ENCODE measurements around the gene RBKS. TPM values are rescaled to one million over a fixed set of nuclear protein-coding genes. Genes with fewer than 3 reads are reported as not detected.

Gene RBKS
- total and polyA plus RNA-seq, 4 donors: 3.5 to 5.0 (median 3.8) TPM

- Histone ChIP-seq H3K4me3 (ENCODE audit: low read depth, low read length) (no peak overlapping the region), H3K4me1 (ENCODE audit: control insufficient read depth, insufficient read depth, low read length) (no peaks in the 10 kb centered on the region), H3K9me3 (ENCODE audit: control insufficient read depth, insufficient read depth, low read length) (no peaks in the 10 kb centered on the region), H3K27ac (ENCODE audit: low read depth, low read length) (no peak overlapping the region), H3K27me3 (ENCODE audit: control insufficient read depth, insufficient read depth, low read length) (no peaks in the 10 kb centered on the region), H3K36me3 (ENCODE audit: control insufficient read depth, insufficient read depth, low read length) (no peaks in the 10 kb centered on the region)
- no CpG with 5 or more reads among the region's 2 CpGs for WGBS (ENCODE audit: insufficient coverage)
- no peak for DNase-seq (ENCODE audit: low read depth in 4 of 6, low spot score in 6 of 6)
These were observed 19.7 kb upstream of the RBKS start for GRCh38 chr2:27909901-27910300.

DNA sequence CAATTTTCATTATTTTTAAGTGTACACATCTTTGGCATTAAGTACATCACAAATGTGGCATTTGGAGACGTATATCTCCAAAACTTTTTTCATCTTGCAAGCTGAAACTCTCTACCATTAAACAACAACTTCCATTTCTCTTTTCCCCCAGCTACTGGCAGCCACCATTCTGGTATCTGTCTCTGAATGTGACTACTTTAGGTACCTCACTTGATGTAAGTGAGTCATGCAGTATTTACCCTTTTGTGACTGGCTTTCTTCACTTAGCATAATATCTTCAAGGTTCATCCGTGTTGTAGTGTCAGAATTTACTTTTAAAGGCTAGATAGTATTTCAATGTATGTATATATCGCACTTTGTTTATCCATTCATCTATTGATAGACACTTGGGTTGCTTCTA lies 17.4 kb upstream of the RBKS start:
- Histone ChIP-seq H3K9me3 (ENCODE audit: control insufficient read depth, insufficient read depth, low read length) (no peaks in the 10 kb centered on the region), H3K27me3 (ENCODE audit: control insufficient read depth, insufficient read depth, low read length) (no peaks in the 10 kb centered on the region), H3K27ac (ENCODE audit: low read depth, low read length) (no peak overlapping the region), H3K4me3 (ENCODE audit: low read depth, low read length) (no peak overlapping the region), H3K4me1 (ENCODE audit: control insufficient read depth, insufficient read depth, low read length) (no peaks in the 10 kb centered on the region), H3K36me3 (ENCODE audit: control insufficient read depth, insufficient read depth, low read length) (no peaks in the 10 kb centered on the region)
- no CpG with 5 or more reads among the region's 3 CpGs for WGBS (ENCODE audit: insufficient coverage)
- DNase-seq (ENCODE audit: low read depth in 4 of 6, low spot score in 6 of 6): no peak

GRCh38 chr2:27906074-27906473 lies 15.9 kb upstream of the RBKS start:
- Histone ChIP-seq H3K27ac (ENCODE audit: low read depth, low read length) (no peak overlapping the region), H3K9me3 (ENCODE audit: control insufficient read depth, insufficient read depth, low read length) (no peaks in the 10 kb centered on the region), H3K4me3 (ENCODE audit: low read depth, low read length) (no peak overlapping the region), H3K4me1 (ENCODE audit: control insufficient read depth, insufficient read depth, low read length) (no peaks in the 10 kb centered on the region), H3K27me3 (ENCODE audit: control insufficient read depth, insufficient read depth, low read length) (no peaks in the 10 kb centered on the region), H3K36me3 (ENCODE audit: control insufficient read depth, insufficient read depth, low read length) (no peaks in the 10 kb centered on the region)
- DNase-seq (ENCODE audit: low read depth in 4 of 6, low spot score in 6 of 6): no peak
- WGBS (ENCODE audit: insufficient coverage): 100% methylated on average over 1 of the region's 1 CpG

DNA sequence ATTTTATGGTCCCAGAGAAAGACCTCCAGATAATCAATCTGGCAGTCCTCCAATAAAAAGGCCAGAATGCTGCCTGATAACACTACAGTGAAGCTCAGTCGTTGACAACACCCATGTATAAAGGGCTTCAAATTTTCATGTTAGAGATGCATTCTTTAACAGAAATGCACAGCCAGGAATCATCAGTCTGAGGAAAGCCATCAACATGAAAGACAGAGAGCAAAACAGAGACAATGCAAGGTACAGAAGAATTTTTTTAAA lies 14.1 kb upstream of the RBKS start:
- Histone ChIP-seq H3K27ac (ENCODE audit: low read depth, low read length) (no peak overlapping the region), H3K27me3 (ENCODE audit: control insufficient read depth, insufficient read depth, low read length) (no peaks in the 10 kb centered on the region), H3K9me3 (ENCODE audit: control insufficient read depth, insufficient read depth, low read length) (no peaks in the 10 kb centered on the region), H3K36me3 (ENCODE audit: control insufficient read depth, insufficient read depth, low read length) (peaks cover 3% of the 10 kb centered on the region), H3K4me1 (ENCODE audit: control insufficient read depth, insufficient read depth, low read length) (no peaks in the 10 kb centered on the region), H3K4me3 (ENCODE audit: low read depth, low read length) (no peak overlapping the region)
- no CpG with 5 or more reads among the region's 1 CpG for WGBS (ENCODE audit: insufficient coverage)
- DNase-seq (ENCODE audit: low read depth in 4 of 6, low spot score in 6 of 6): peak in 1 of 6 donors; percentile 40

DNA sequence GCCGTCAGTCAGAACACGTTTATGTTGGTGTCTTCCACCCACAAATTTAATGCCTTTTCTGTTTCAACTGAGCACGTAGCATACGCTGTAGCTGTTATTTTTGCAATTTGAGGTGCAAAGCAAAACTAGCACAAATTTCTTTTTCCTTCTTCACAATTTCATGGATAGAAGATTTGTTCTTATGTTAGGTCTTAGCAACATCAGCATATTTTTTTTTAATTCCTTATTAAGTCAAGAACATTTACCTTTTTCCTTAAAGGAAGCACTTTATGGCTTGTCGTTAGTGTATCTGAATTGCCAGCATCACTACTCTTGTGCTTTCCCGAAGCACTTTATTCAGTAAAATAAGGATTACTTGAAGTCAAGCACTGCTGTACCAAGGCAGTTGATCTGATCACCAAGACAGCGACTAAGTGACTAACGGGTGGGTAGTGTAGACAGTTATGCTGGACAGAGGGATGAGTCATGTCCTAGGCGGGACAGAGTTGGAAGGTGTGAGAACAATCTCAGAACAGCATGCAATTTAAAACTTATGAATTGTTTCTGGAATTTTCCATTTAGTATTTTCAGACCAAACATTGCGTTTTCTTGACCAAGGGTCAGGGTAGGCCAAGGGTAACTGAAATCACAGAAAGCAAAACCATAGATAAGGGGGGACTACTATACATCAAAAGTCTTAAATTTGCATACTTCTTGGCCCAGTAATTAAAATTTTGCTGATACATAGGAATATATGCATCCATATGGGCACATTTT lies 13.6 kb upstream of the RBKS start:
- DNase-seq (ENCODE audit: low read depth in 4 of 6, low spot score in 6 of 6): no peak
- Histone ChIP-seq H3K9me3 (ENCODE audit: control insufficient read depth, insufficient read depth, low read length) (no peaks in the 10 kb centered on the region), H3K27ac (ENCODE audit: low read depth, low read length) (no peak overlapping the region), H3K36me3 (ENCODE audit: control insufficient read depth, insufficient read depth, low read length) (peaks cover 3% of the 10 kb centered on the region), H3K4me1 (ENCODE audit: control insufficient read depth, insufficient read depth, low read length) (no peaks in the 10 kb centered on the region), H3K27me3 (ENCODE audit: control insufficient read depth, insufficient read depth, low read length) (no peaks in the 10 kb centered on the region), H3K4me3 (ENCODE audit: low read depth, low read length) (no peak overlapping the region)
- WGBS (ENCODE audit: insufficient coverage): 95% methylated on average over 4 of the region's 10 CpGs

DNA sequence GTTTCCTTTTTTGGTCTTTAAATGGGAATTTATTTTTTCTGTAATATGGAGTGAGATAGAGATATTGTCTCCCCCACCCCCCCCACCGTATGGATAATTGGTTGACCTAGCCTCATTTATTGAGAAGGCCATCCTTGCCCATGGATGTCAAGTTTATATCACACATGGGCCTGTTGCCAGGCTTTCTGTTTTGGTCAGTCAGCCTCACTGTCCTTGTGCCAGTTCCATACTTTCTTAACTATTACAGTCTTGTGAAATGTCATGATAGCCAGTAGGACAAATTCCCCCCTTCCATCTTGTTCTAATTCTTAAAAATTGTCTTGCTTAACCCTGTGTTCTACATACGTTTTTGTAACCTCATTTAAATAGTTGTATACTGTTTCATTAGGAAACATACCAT lies 12.8 kb upstream of the RBKS start:
- no CpG with 5 or more reads among the region's 2 CpGs for WGBS (ENCODE audit: insufficient coverage)
- H3K9me3 ChIP-seq (ENCODE audit: control insufficient read depth, insufficient read depth, low read length): no peaks in the 10 kb centered on the region
- no peak overlapping the region for H3K4me3 ChIP-seq (ENCODE audit: low read depth, low read length)
- H3K4me1 ChIP-seq (ENCODE audit: control insufficient read depth, insufficient read depth, low read length): no peaks in the 10 kb centered on the region
- no peak overlapping the region for H3K27ac ChIP-seq (ENCODE audit: low read depth, low read length)
- H3K36me3 ChIP-seq (ENCODE audit: control insufficient read depth, insufficient read depth, low read length): peaks cover 3% of the 10 kb centered on the region
- DNase-seq (ENCODE audit: low read depth in 4 of 6, low spot score in 6 of 6): no peak
- H3K27me3 ChIP-seq (ENCODE audit: control insufficient read depth, insufficient read depth, low read length): no peaks in the 10 kb centered on the region

DNA sequence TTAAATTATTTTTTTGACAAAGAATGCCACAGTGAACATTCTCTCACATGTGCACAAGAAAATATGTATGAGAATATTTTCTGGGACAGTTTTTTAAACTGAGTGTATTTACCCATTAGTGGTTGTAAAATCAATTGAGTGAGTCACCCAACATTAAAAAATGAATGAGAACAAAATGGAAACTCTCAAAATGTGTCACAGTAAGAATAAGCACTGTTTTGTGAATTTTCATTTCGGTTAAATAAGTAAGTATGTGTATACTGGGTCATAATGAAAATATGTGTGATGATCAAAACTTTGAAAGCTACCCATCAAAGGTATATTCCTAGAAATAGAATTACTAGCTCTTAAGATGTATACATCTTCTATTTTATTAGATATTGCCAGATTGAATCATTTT lies 11.9 kb upstream of the RBKS start:
- H3K27ac ChIP-seq (ENCODE audit: low read depth, low read length): no peak overlapping the region
- no CpG with 5 or more reads among the region's 1 CpG for WGBS (ENCODE audit: insufficient coverage)
- no peaks in the 10 kb centered on the region for H3K4me1 ChIP-seq (ENCODE audit: control insufficient read depth, insufficient read depth, low read length)
- DNase-seq (ENCODE audit: low read depth in 4 of 6, low spot score in 6 of 6): no peak
- H3K9me3 ChIP-seq (ENCODE audit: control insufficient read depth, insufficient read depth, low read length): no peaks in the 10 kb centered on the region
- no peaks in the 10 kb centered on the region for H3K27me3 ChIP-seq (ENCODE audit: control insufficient read depth, insufficient read depth, low read length)
- no peak overlapping the region for H3K4me3 ChIP-seq (ENCODE audit: low read depth, low read length)
- peaks cover 3% of the 10 kb centered on the region for H3K36me3 ChIP-seq (ENCODE audit: control insufficient read depth, insufficient read depth, low read length)

- WGBS (ENCODE audit: insufficient coverage): no CpG with 5 or more reads among the region's 1 CpG
- DNase-seq (ENCODE audit: low read depth in 4 of 6, low spot score in 6 of 6): no peak
- Histone ChIP-seq H3K4me3 (ENCODE audit: low read depth, low read length) (no peak overlapping the region), H3K27me3 (ENCODE audit: control insufficient read depth, insufficient read depth, low read length) (no peaks in the 10 kb centered on the region), H3K36me3 (ENCODE audit: control insufficient read depth, insufficient read depth, low read length) (peaks cover 10% of the 10 kb centered on the region), H3K4me1 (ENCODE audit: control insufficient read depth, insufficient read depth, low read length) (no peaks in the 10 kb centered on the region), H3K9me3 (ENCODE audit: control insufficient read depth, insufficient read depth, low read length) (no peaks in the 10 kb centered on the region), H3K27ac (ENCODE audit: low read depth, low read length) (no peak overlapping the region)
These were observed 11.0 kb upstream of the RBKS start for GRCh38 chr2:27901234-27901633.

DNA sequence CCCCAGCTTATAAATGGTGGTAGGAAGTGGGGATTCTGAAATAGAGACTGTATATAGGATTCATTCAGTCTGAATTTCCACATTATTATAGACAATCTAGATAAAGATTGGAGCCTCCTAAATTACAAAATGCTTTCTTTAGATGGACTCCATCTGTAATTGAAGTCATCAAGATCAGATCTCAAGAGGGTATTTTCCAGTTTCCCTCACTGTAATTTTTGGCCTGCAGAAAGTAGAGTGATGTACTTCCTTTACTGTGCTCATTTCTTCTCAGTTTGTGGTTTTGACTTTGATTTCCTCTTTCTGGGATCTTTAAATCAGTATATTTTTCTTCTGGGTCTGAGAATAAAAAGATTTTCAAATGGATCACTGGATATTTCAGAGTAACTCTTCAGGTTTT lies 7.5 kb upstream of the RBKS start:
- Histone ChIP-seq H3K27me3 (ENCODE audit: control insufficient read depth, insufficient read depth, low read length) (no peaks in the 10 kb centered on the region), H3K9me3 (ENCODE audit: control insufficient read depth, insufficient read depth, low read length) (no peaks in the 10 kb centered on the region), H3K4me1 (ENCODE audit: control insufficient read depth, insufficient read depth, low read length) (no peaks in the 10 kb centered on the region), H3K36me3 (ENCODE audit: control insufficient read depth, insufficient read depth, low read length) (peaks cover 13% of the 10 kb centered on the region), H3K4me3 (ENCODE audit: low read depth, low read length) (no peak overlapping the region), H3K27ac (ENCODE audit: low read depth, low read length) (no peak overlapping the region)
- DNase-seq (ENCODE audit: low read depth in 4 of 6, low spot score in 6 of 6): no peak

- WGBS (ENCODE audit: insufficient coverage): no CpG with 5 or more reads among the region's 3 CpGs
- no peak overlapping the region for H3K4me3 ChIP-seq (ENCODE audit: low read depth, low read length)
- DNase-seq (ENCODE audit: low read depth in 4 of 6, low spot score in 6 of 6): no peak
- no peaks in the 10 kb centered on the region for H3K27me3 ChIP-seq (ENCODE audit: control insufficient read depth, insufficient read depth, low read length)
- H3K9me3 ChIP-seq (ENCODE audit: control insufficient read depth, insufficient read depth, low read length): no peaks in the 10 kb centered on the region
- H3K36me3 ChIP-seq (ENCODE audit: control insufficient read depth, insufficient read depth, low read length): peaks cover 10% of the 10 kb centered on the region
- H3K27ac ChIP-seq (ENCODE audit: low read depth, low read length): no peak overlapping the region
- H3K4me1 ChIP-seq (ENCODE audit: control insufficient read depth, insufficient read depth, low read length): peaks cover 5% of the 10 kb centered on the region
These were observed 2.8 kb upstream of the RBKS start for GRCh38 chr2:27893006-27893405.

Measured in spinal cord (tissue), 10 donors.